ENCODE measurements around the gene CBLN1.

The CBLN1 gene

GRCh38 chr16:49284962-49285361, 3.3 kb upstream of the CBLN1 start:
- Histone ChIP-seq H3K27me3 (ENCODE audit: control insufficient read depth, insufficient read depth, low read length) (peaks cover 55% of the 10 kb centered on the region), H3K9me3 (ENCODE audit: control insufficient read depth, insufficient read depth, low read length) (no peaks in the 10 kb centered on the region), H3K4me3 (ENCODE audit: low read depth, low read length) (no peak overlapping the region), H3K9ac (ENCODE audit: low read depth, low read length) (no peak overlapping the region), H3K4me1 (ENCODE audit: control insufficient read depth, insufficient read depth, low read length) (peaks cover 3% of the 10 kb centered on the region), H3K36me3 (ENCODE audit: control insufficient read depth, insufficient read depth, low read length) (no peaks in the 10 kb centered on the region)

GRCh38 chr16:49283376-49284049, 1.9 kb upstream of the CBLN1 start:
- Histone ChIP-seq H3K36me3 (ENCODE audit: control insufficient read depth, insufficient read depth, low read length) (no peaks in the 10 kb centered on the region), H3K9me3 (ENCODE audit: control insufficient read depth, insufficient read depth, low read length) (no peaks in the 10 kb centered on the region), H3K9ac (ENCODE audit: low read depth, low read length) (no peak overlapping the region), H3K4me3 (ENCODE audit: low read depth, low read length) (peak overlapping the region; percentile 71), H3K27me3 (ENCODE audit: control insufficient read depth, insufficient read depth, low read length) (peaks cover 69% of the 10 kb centered on the region), H3K4me1 (ENCODE audit: control insufficient read depth, insufficient read depth, low read length) (peaks cover 3% of the 10 kb centered on the region)

GRCh38 chr16:49282690-49283375, 1.2 kb upstream of the CBLN1 start:
- Histone ChIP-seq H3K4me3 (ENCODE audit: low read depth, low read length) (peak overlapping the region; percentile 71), H3K9me3 (ENCODE audit: control insufficient read depth, insufficient read depth, low read length) (no peaks in the 10 kb centered on the region), H3K4me1 (ENCODE audit: control insufficient read depth, insufficient read depth, low read length) (peaks cover 5% of the 10 kb centered on the region), H3K9ac (ENCODE audit: low read depth, low read length) (no peak overlapping the region), H3K36me3 (ENCODE audit: control insufficient read depth, insufficient read depth, low read length) (no peaks in the 10 kb centered on the region), H3K27me3 (ENCODE audit: control insufficient read depth, insufficient read depth, low read length) (peaks cover 76% of the 10 kb centered on the region)

- Histone ChIP-seq H3K27me3 (ENCODE audit: control insufficient read depth, insufficient read depth, low read length) (peaks cover 84% of the 10 kb centered on the region), H3K9ac (ENCODE audit: low read depth, low read length) (no peak overlapping the region), H3K36me3 (ENCODE audit: control insufficient read depth, insufficient read depth, low read length) (no peaks in the 10 kb centered on the region), H3K4me1 (ENCODE audit: control insufficient read depth, insufficient read depth, low read length) (peaks cover 7% of the 10 kb centered on the region), H3K4me3 (ENCODE audit: low read depth, low read length) (peak overlapping the region; percentile 71), H3K9me3 (ENCODE audit: control insufficient read depth, insufficient read depth, low read length) (no peaks in the 10 kb centered on the region)
These were observed 405 bp upstream of the CBLN1 start for GRCh38 chr16:49281843-49282642.

- peak overlapping the region; percentile 71 for H3K4me3 ChIP-seq (ENCODE audit: low read depth, low read length)
- peaks cover 86% of the 10 kb centered on the region for H3K27me3 ChIP-seq (ENCODE audit: control insufficient read depth, insufficient read depth, low read length)
- no peak overlapping the region for H3K9ac ChIP-seq (ENCODE audit: low read depth, low read length)
These were observed 732 bp downstream of the CBLN1 start for GRCh38 chr16:49280841-49281371.

GRCh38 chr16:49280105-49280741, 1.4 kb downstream of the CBLN1 start:
- Histone ChIP-seq H3K36me3 (ENCODE audit: control insufficient read depth, insufficient read depth, low read length) (no peaks in the 10 kb centered on the region), H3K9me3 (ENCODE audit: control insufficient read depth, insufficient read depth, low read length) (no peaks in the 10 kb centered on the region), H3K9ac (ENCODE audit: low read depth, low read length) (no peak overlapping the region), H3K4me1 (ENCODE audit: control insufficient read depth, insufficient read depth, low read length) (peaks cover 12% of the 10 kb centered on the region), H3K4me3 (ENCODE audit: low read depth, low read length) (peak overlapping the region; percentile 71), H3K27me3 (ENCODE audit: control insufficient read depth, insufficient read depth, low read length) (peaks cover 86% of the 10 kb centered on the region)

More at GRCh38 chr16:49280841-49281371, 732 bp downstream of the CBLN1 start:
- Histone ChIP-seq H3K36me3 (ENCODE audit: control insufficient read depth, insufficient read depth, low read length) (no peaks in the 10 kb centered on the region), H3K9me3 (ENCODE audit: control insufficient read depth, insufficient read depth, low read length) (no peaks in the 10 kb centered on the region), H3K4me1 (ENCODE audit: control insufficient read depth, insufficient read depth, low read length) (peaks cover 12% of the 10 kb centered on the region)

GRCh38 chr16:49278944-49279725, 2.5 kb downstream of the CBLN1 start:
- Histone ChIP-seq H3K9me3 (ENCODE audit: control insufficient read depth, insufficient read depth, low read length) (no peaks in the 10 kb centered on the region), H3K4me1 (ENCODE audit: control insufficient read depth, insufficient read depth, low read length) (peaks cover 19% of the 10 kb centered on the region), H3K9ac (ENCODE audit: low read depth, low read length) (no peak overlapping the region), H3K27me3 (ENCODE audit: control insufficient read depth, insufficient read depth, low read length) (peaks cover 86% of the 10 kb centered on the region), H3K4me3 (ENCODE audit: low read depth, low read length) (peak overlapping the region; percentile 71), H3K36me3 (ENCODE audit: control insufficient read depth, insufficient read depth, low read length) (no peaks in the 10 kb centered on the region)

- Histone ChIP-seq H3K9me3 (ENCODE audit: control insufficient read depth, insufficient read depth, low read length) (no peaks in the 10 kb centered on the region), H3K9ac (ENCODE audit: low read depth, low read length) (no peak overlapping the region), H3K4me3 (ENCODE audit: low read depth, low read length) (peak overlapping the region; percentile 39), H3K27me3 (ENCODE audit: control insufficient read depth, insufficient read depth, low read length) (peaks cover 86% of the 10 kb centered on the region), H3K36me3 (ENCODE audit: control insufficient read depth, insufficient read depth, low read length) (no peaks in the 10 kb centered on the region), H3K4me1 (ENCODE audit: control insufficient read depth, insufficient read depth, low read length) (peaks cover 21% of the 10 kb centered on the region)
These were observed 3.1 kb downstream of the CBLN1 start for GRCh38 chr16:49278567-49278827.

- H3K4me1 ChIP-seq (ENCODE audit: control insufficient read depth, insufficient read depth, low read length) = peaks cover 21% of the 10 kb centered on the region
- H3K4me3 ChIP-seq (ENCODE audit: low read depth, low read length) = peak overlapping the region; percentile 39
- no peaks in the 10 kb centered on the region for H3K36me3 ChIP-seq (ENCODE audit: control insufficient read depth, insufficient read depth, low read length)
- no peak overlapping the region for H3K9ac ChIP-seq (ENCODE audit: low read depth, low read length)
- H3K9me3 ChIP-seq (ENCODE audit: control insufficient read depth, insufficient read depth, low read length) = no peaks in the 10 kb centered on the region
- H3K27me3 ChIP-seq (ENCODE audit: control insufficient read depth, insufficient read depth, low read length) = peaks cover 88% of the 10 kb centered on the region
These were observed 3.7 kb downstream of the CBLN1 start for GRCh38 chr16:49277766-49278566.

GRCh38 chr16:49277386-49277742, 4.3 kb downstream of the CBLN1 start:
- H3K27me3 ChIP-seq (ENCODE audit: control insufficient read depth, insufficient read depth, low read length) = peaks cover 89% of the 10 kb centered on the region
- peak overlapping the region; percentile 39 for H3K4me3 ChIP-seq (ENCODE audit: low read depth, low read length)
- H3K9me3 ChIP-seq (ENCODE audit: control insufficient read depth, insufficient read depth, low read length) = no peaks in the 10 kb centered on the region
- no peak overlapping the region for H3K9ac ChIP-seq (ENCODE audit: low read depth, low read length)
- peaks cover 21% of the 10 kb centered on the region for H3K4me1 ChIP-seq (ENCODE audit: control insufficient read depth, insufficient read depth, low read length)
- H3K36me3 ChIP-seq (ENCODE audit: control insufficient read depth, insufficient read depth, low read length) = no peaks in the 10 kb centered on the region

Data from iPS-15b (cell line).